22Rv1 (cell line): ENCODE results near the gene OSGEP.

ENCODE experiments used
- CTCF ChIP-seq: fragments of 450-650 bp; IDR thresholded peaks from 2 replicates; pipeline ENCODE4 v1.5.1; 2017; ENCODE audit warnings: mild to moderate bottlenecking
- ZFX ChIP-seq: fragments of 450-650 bp; IDR thresholded peaks from 2 replicates; pipeline ENCODE4 v1.6.1; 2017; ENCODE audit warnings: antibody characterized with exemption, borderline replicate concordance

DNA sequence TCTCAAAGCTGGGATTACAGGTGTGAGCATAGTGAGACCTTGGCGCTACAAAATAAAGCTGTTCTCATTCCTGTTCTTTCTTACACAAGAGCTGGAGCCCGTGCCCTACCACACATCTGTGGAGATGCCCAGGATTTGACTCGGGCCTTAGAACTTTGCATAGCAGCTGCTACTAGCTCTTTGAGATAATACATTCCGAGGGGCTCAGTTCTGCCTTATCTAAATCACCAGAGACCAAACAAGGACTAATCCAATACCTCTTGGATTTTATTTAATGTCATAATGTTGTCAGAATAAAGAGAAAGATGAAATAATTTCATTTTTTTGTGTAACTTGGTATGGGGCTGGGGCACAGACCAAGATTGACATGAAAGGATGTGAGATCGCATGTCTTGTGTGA, 22.2 kb upstream of the OSGEP start:
- TF ChIP-seq CTCF (no peak), ZFX (no peak)
